ENCODE results near the gene KLHL10.
A peak's percentile ranks its signal among the peaks of the same experiment; 100 is the strongest.
"Not testable (repeated sequence)": the region's sequence is repeated elsewhere in the genome, so short reads cannot be mapped to it uniquely, and the experiment has no call there.

KLHL10 gene

GRCh38 chr17:41849251-41849990 is 11.8 kb downstream of the KLHL10 start:
- DNase-seq (ENCODE audit: low read depth in 1 of 2, low spot score in 1 of 2) = no peak

GRCh38 chr17:41851382-41851781 is 13.8 kb downstream of the KLHL10 start:
- DNase-seq (ENCODE audit: low read depth in 1 of 2, low spot score in 1 of 2) = not testable (repeated sequence)

GRCh38 chr17:41860254-41860931 is 22.8 kb downstream of the KLHL10 start:
- no peak for DNase-seq (ENCODE audit: low read depth in 1 of 2, low spot score in 1 of 2)

GRCh38 chr17:41863074-41863848 is 25.6 kb downstream of the KLHL10 start:
- DNase-seq (ENCODE audit: low read depth in 1 of 2, low spot score in 1 of 2) = no peak

GRCh38 chr17:41864498-41864835 is 26.8 kb downstream of the KLHL10 start:
- DNase-seq (ENCODE audit: low read depth in 1 of 2, low spot score in 1 of 2) = no peak

- DNase-seq (ENCODE audit: low read depth in 1 of 2, low spot score in 1 of 2) = peak; percentile 71 to 79
Observed at GRCh38 chr17:41864836-41865595, 27.4 kb downstream of the KLHL10 start, which contains the start of gene KLHL11. Gene KLHL11 (minus strand): TSS chr17:41865423. CDS start chr17:41865370, 53 bp downstream.

- no peak for DNase-seq (ENCODE audit: low read depth in 1 of 2, low spot score in 1 of 2)
Observed at GRCh38 chr17:41865596-41865893, 27.9 kb downstream of the KLHL10 start.

- no peak for DNase-seq (ENCODE audit: low read depth in 1 of 2, low spot score in 1 of 2)
Observed at GRCh38 chr17:41868568-41868967, 30.9 kb downstream of the KLHL10 start.

GRCh38 chr17:41869426-41869825 is 31.8 kb downstream of the KLHL10 start:
- DNase-seq (ENCODE audit: low read depth in 1 of 2, low spot score in 1 of 2) = no peak

GRCh38 chr17:41870097-41870496 is 32.5 kb downstream of the KLHL10 start:
- DNase-seq (ENCODE audit: low read depth in 1 of 2, low spot score in 1 of 2) = no peak

GRCh38 chr17:41870627-41871026 is 33.0 kb downstream of the KLHL10 start:
- DNase-seq (ENCODE audit: low read depth in 1 of 2, low spot score in 1 of 2) = no peak

GRCh38 chr17:41871789-41872188 is 34.2 kb downstream of the KLHL10 start:
- no peak for DNase-seq (ENCODE audit: low read depth in 1 of 2, low spot score in 1 of 2)

GRCh38 chr17:41873559-41874292 is 36.1 kb downstream of the KLHL10 start:
- DNase-seq (ENCODE audit: low read depth in 1 of 2, low spot score in 1 of 2) = no peak

GRCh38 chr17:41874293-41874670 is 36.7 kb downstream of the KLHL10 start:
- DNase-seq (ENCODE audit: low read depth in 1 of 2, low spot score in 1 of 2) = not testable (repeated sequence)

- no peak for DNase-seq (ENCODE audit: low read depth in 1 of 2, low spot score in 1 of 2)
Observed at GRCh38 chr17:41880130-41880529, 42.5 kb downstream of the KLHL10 start.

- no peak for DNase-seq (ENCODE audit: low read depth in 1 of 2, low spot score in 1 of 2)
Observed at GRCh38 chr17:41882756-41883155, 45.1 kb downstream of the KLHL10 start.

- no peak for DNase-seq (ENCODE audit: low read depth in 1 of 2, low spot score in 1 of 2)
Observed at GRCh38 chr17:41885733-41886132, 48.1 kb downstream of the KLHL10 start.

GRCh38 chr17:41888332-41888965 is 50.8 kb downstream of the KLHL10 start:
- no peak for DNase-seq (ENCODE audit: low read depth in 1 of 2, low spot score in 1 of 2)

- DNase-seq (ENCODE audit: low read depth in 1 of 2, low spot score in 1 of 2) = no peak
Observed at GRCh38 chr17:41891135-41892020, 53.8 kb downstream of the KLHL10 start.

Measured in activated CD4-positive, alpha-beta T cell treated with anti-CD3 and anti-CD28 coated beads, Interleukin-2, amount 50 U/mL, for 24 hours (primary cell).